Stimulated activated CD8-positive, alpha-beta memory T cell treated with anti-CD3 and anti-CD28 coated beads, Interleukin-7, amount 100 ng/mL, for 48 hours (primary cell): Measurements from ENCODE around the gene MYH9.

Source experiments
- DNase-seq, 2 donors: peaks; one replicate each; pipeline ENCODE4 v3.0.0-alpha.2; 2020; ENCODE audit warnings: low read depth in 1 of 2; ENCODE audit errors: extremely low read depth in 1 of 2

MYH9 gene

DNA sequence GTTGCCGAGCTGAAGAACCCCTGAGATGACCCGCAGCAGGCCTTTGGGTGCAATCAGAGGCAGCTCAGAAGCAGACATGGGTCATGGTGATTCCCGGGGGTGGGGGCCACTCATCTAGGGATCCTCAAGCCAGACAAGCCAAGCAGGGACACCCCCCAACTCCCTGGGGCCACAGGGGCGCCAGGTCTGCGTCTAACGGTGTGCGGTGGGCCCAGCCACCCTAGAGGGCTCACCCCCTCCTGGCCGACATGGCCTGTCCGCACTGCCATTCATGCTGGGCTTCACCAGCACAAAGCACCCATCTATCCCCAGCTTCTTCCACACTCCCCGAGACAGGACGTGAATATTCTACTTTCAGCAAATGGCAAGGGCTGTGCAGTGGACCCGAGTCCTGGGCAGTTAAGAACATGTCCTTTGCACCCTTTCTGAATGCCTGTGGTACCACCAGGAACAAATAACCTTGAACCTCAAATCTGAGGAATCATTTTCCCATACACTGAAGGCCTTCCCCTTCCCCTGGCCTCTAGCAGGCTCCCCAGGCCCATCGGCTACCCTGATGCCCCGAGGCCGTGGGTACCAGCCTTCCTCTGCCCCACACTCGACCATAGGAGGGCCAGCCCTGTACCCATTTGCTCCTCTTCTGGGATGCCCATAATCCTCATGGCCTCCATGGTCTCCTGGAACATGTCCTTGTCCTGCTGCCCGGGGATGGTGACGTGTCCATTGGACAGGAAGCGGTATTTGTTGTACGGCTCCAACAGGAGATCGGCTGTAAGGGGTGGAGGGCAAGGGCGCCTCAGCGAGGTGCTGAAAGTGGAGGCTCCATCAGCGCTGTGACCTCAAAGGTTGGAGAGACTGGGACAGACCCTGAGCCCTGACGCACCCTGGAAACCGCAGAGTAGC lies 67.9 kb downstream of the MYH9 start:
- DNase-seq: no peak

DNA sequence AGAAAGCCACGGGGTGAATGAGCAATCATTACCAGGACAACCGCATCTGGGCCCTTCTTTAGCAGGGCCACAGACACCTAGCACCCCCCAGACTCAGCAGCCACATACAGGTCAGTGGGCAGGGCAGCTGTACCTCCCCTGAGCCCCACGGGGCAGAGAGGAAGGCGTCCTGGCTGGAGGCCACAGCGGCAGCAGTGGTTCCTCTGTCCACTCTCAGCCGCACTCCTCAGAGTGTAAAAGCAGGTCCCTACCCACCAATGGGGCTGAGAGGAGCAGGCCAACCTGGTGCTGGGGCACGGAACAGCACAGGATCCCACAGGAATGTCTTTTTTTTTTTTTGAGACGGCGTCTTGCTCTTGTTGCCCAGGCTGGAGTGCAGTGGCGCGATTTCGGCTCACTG lies 69.3 kb downstream of the MYH9 start:
- DNase-seq: no peak

DNA sequence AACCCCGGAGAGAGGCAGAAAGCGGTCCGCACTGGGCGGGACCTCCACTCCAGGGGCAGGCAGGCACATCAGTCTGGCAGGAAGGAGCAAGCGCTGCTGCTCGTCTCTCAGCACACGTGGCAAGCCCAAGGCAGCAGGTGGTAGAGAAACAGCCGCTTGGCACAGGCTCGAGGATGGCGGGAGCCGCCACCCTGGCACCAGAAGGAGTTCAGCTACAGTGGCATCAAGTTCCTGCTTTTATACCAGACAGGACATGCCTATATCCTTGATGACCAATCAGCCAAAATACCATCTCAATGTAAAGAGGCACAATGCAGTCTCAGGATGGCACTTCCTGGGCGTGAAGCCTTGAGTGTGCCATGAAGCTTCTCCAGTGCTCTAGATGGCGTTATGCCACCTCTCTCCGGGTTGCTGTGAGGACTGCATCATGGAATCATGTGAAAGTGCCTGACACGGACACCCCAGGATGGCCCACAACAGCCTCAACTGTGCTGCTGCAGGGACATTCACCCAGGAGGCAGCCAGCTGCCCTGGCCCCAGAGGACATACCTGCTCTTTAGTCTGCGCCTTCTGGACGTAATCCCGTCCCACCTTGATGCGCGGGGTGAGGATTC lies 70.0 kb downstream of the MYH9 start:
- no peak for DNase-seq

DNA sequence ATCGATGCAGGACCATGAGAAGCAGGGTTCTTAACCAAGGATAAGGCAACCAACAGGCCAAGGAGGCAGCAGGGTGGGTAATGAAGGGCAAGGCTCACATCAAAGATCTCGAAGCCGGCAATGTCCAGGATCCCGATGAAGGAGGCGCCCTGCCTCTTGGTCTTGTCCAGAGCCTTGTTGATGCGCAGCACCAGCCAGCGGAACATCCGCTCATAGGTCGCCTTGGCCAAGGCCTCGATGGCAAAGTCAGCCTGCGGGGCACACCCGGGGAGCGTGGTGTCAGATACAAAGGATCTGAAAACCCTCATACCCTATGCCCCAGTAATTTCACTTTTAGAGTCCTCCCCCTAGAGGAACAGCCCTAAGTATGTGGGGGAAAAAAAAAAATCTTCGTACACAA lies 71.3 kb downstream of the MYH9 start:
- no peak for DNase-seq

DNA sequence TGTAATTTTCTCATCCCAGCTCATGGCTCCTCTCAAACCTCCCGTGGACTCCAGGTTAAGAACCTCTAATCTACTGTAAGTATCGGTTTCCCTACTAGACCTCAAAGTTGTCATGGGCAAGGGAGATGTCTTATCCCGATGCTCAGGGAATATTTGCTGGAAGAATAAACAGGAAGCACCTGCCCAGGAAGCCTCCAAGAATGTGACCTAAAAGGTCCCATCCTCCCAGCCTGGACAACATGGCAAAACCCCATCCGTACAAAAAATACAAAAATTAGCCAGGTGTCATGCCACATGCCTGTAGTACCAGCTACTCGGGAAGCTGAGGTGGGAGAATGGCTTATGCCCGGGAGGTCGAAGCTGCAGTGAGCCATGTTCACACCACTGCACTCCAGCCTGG lies 72.4 kb downstream of the MYH9 start:
- DNase-seq: no peak

DNA sequence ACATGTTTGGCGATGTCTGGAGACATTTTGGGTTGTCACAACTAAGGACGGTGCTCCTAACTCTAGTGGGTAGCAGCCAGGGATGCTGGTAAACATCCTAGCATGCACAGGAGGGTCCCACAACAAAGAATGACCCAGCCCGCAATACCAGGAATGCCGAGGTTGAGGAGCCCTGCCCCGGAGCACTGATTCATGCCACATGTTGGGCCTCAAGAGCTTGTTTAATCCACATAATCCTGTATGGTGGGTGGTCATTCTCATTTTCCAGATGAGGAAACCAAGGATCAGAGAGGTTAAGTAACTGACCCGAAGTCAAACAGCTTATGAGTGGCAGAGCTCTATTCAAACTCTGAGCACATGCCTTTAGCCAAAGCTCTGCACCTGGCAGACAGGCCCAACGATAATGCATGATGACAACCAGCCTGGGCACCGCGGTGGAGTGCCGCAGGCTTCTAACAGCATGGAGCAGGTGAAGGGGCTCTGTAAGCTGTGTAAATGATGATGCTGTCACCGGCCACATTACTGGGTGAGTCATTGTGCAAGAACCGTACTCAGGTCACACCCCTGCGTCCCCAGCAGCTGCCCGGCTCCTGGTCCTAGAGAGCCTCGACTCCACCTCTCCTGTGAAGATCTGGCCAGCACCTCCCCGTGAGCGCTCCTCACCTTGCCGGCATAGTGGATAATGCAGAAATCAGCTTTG lies 76.2 kb downstream of the MYH9 start:
- no peak for DNase-seq

DNA sequence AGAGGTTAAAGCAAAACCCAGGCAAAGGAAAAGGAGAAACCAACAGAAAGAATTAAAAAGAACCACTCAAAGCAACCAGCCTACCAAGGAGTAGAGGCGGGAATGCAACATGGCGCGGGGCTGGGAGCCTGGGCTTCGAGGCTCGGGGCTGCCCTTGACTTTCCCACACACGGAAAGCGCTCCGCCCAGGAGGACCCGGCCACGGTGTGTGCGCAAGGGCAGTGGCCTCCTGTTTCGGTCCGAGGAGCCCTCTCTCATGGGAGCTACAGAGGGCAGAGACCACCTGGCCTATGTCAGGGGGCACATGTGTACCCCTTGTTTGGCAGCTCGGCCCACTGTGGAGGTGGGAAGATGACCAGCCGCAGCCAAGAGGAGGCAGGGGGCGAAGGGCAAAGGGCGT lies 78.9 kb downstream of the MYH9 start:
- DNase-seq: no peak

DNA sequence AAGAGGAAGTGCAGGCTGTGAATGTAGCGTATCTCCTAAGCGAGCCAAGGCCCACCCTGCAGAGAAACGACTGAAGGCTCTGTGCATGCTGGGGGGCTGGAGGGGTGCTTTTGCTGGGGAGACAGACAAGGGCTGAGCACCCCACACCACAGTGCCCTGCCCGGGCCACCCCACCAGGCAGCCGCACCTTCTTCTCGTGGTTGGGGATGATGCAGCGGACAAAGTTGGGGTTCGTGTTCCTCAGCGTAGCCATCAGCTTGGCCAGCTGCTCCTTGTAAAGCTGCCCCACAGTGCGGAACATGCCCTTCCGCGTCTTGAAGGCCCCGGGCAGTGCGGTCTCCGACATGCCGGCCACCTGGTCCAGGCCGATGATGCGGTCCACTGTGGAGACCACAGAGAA lies 81.5 kb downstream of the MYH9 start:
- no peak for DNase-seq

DNA sequence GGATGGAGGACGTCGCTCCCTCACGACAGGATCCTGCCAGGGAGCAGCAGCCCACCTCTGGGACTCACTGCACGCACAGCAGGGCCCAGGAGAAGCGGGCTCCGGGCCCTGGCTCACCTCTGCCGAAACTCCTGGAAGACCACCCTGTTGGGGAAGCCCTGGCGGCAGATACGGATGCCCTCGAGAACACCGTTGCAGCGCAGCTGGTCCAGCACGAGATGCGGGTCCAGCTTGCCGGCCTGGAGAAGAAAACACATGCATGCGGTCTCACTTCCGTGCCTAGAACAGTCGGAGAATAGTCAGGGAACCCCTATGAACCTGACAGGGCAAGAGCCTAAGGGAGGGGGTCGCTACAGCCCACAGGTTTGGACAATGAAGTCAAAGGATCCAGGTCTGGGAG lies 82.0 kb downstream of the MYH9 start:
- no peak for DNase-seq

DNA sequence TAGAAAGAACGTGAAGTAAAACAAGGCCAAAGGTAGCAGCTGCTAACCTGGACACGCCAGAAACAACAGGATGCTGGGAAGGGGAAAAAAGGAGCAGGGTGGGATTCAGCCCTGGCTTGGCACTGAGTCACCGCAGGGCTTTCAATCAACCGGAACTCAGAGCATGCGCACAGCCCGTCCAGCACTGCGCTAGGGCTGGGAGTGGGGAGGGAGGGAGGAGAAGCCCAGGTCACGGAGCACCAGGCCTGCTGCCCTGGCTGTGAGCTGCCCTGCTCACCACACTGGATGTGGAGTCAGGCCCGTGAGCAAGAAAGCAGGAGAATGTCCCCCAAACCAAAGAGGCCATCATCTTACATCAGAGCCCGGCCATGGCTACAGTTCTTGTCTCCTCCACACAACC lies 83.3 kb downstream of the MYH9 start:
- no peak for DNase-seq

DNA sequence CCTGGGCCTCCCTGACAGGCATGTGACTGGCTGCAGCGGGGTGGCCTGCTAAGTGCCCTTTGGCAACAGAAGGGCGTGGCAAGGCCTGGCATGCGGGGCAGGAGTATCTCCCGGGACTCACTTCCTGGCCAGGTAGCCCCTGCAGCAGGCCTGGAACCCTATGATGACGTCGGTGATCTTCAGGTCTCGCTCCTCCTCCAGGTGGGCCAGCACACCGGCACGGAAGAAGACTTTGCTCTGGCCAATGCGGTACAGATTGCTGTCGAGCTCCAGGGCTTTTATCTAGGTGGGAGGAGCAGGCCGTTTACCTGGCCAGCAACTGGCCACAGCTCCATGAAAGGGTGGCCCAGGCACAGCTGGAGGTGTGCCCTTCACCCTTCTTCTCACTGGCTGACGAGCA lies 83.9 kb downstream of the MYH9 start:
- no peak for DNase-seq

DNA sequence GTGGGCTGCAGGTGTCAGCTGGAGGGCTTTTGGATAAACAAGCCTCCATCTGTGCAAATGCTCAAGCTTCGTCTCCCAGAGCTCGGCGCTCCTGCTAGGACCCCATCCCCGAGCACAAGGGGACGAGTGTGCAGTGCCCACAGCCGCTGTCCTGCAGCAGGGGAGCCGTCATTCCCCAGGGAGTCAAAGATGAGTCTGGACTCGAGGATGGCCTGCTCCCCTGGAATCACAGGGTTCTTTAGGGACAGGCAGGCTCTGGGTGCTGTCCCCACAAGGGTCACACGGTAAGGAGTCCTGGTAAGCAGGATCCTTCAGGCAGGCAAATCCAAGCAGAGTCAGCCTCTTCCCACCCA lies 84.7 kb downstream of the MYH9 start:
- no peak for DNase-seq

DNA sequence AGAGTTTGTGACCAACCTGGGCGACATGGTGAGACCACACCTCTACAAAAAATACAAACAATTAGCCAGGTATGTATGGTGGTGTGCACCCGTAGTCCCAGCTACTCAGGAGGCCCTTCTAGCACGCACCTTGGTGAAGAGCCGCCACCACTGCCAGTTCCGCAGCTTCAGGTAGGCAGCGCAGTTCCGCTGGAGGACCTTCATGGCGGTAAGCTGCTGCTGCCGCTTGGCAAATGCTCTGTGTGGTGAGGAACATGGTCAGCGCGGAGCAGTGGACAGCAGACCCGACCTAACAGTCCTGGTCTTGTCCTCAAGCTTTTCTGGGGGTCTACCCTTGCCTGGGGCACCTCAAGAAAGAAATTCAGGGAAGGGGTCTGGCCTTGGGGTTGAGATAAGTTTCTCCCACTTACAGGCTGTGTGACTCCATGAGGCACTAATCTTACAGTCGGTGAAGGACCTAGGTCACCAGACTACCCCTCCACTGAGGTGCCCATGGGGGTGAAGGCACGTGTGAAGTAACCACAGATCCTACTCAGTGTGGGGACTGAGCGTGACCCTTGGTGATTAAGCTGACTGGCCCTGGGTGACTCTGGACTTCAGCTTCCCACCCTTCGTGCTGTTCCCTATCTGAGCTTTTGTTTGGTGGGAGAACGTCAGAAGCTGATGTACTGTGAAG lies 85.2 kb downstream of the MYH9 start:
- DNase-seq: no peak

DNA sequence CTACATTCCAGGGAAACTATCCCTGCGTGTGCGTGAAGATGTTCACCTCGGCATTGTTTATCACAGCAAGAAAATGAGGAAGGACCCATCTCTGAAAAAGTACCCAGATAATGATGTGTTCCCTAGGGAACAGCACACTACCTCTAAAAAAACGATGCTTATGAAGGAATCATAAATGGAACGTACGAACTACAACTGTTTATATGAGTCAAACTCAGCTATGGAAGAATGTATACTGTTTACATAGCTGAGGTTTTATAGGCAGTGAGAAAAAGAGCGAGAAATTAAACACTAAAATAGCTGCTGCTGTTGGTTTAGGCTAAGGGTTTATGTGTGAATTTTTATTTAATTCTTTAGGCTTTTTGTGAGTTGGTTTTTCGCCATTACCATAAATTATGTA lies 85.9 kb downstream of the MYH9 start:
- no peak for DNase-seq

DNA sequence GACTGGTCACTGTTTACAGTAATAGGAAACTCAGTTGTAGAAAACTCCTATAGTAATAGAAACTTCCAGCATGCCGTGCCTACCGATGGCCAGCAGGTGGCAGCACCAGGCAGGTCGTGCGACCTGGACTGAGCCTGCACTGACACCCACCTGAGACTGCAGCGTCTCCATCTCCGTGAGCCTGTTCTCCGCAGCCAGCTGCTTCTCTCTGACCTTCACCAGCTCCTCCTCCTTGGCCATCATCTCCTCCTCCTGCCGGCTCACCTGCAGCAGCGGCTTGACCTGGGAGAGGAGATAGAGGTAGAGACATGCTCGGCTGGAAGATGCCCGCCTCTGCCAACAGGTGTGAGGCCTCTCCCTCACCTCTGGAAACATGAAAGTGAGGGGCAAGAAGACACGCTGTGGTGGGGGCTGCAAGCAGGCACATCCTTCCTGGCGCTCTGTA lies 86.4 kb downstream of the MYH9 start:
- DNase-seq: peak; percentile 58 to 63

DNA sequence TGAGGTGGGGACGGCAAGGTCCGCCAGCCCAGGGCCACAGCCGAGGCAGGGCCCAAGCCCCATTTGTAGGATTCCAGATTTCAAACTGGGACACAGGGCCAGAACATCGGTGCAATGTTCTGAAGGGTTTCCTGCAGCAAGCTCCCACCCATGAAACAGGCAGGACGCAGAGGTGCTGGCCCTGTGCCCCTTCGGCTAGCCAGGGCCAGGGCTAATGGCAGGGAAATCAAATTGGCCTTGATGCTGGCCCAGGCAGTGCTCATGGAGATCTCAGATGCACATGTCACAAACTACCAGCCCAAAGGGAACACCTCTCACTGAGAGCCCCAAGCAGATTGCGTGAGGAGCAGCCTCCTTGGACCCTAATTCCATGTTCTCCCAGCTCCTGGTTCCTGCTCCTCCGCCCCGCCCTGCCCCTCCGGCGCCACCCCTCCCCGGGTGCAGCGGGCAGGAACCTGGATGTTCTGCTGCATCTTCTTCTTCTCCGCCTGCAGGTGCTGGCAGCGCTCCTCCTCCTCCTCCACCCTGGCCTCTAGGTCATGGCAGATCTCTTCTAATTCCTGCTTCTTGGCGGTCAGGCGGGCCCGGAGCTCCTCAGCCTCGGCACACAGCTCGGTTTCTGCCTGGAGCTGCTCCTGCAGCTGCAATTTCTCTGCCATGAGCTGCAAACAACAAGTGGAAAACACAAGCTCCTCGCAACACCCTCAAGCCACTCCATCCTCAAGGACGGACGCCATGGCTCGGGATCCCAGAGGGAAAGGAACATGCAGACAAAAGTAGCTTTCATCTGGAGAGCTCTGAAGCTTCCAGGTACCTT lies 87.2 kb downstream of the MYH9 start:
- no peak for DNase-seq

DNA sequence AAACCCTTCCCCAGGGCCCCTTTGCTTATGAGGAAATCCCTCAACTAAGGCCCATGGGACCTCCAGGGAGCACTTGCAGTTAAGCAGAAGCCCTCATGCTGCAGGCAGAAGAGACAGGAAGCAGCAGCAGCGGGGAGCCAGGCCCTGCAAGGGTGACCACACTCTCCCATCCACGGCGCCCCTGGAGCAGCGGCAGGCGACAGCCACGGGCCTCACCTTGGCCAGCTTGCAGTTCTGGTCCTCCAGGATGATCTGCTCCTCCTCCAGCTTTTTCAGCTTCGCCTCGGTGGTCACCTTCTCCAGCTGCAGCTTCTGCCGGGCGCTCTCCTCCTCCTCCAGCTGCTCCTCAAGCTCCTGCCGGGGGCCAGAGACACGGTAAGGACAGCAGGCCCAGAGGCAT lies 87.9 kb downstream of the MYH9 start:
- DNase-seq: no peak

DNA sequence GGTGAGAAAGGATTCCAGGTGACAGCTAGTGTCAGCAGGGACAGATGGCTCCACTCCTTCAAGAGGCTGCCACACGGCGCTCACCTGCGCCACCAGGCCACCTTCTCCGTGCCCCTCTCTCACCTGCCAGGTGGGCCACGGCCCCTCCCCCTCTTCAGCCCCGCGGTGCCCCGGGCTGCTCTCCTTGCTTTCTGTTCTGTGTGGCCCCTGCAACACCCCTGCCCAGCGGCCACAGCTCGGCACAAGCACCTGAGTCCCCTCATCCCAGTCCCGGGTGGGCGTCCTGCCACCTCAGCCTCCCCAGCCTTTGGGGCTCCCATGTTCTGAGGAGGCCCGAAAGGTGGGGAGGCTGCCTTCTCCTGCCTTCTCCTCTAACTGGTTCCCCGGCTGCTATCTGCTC lies 88.5 kb downstream of the MYH9 start:
- DNase-seq: no peak

DNA sequence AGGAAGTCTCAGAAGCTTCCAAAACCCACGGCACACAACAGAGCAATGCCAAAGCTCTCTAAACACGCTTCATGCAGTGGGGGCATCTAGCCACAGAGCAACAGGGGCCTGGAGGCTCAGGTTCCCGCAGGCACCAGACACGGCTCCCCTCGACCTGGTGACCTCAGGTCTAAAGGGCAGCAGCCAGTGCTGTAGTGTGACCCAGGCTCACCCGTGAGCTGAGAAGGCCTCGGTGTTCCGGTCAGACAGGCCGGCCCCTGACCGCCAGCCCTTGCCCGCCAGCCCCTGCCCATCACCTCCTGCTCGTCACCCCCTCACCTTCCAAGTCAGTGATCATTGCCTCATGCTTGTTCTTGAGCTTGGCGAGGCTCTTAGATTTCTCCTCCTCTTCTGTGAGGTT lies 89.2 kb downstream of the MYH9 start:
- no peak for DNase-seq

DNA sequence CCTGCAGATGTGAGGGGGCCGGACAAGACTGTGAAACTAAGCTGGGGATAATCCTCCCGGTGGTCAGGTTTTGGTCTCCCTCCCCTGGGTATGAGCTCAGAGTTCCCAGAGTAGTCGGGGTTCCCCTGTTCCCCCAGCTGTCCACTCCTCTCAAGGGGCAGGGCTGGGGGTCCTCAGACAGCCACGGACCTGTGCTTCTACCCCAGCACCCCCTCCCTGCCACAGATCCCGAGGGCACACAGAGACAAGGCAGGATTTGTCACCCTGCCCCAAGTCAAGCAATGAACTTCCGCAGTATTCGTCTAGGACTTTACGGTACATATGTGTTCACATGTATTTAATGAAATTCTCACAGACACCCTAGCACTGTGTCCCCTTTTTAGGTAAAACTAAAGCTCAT lies 89.6 kb downstream of the MYH9 start:
- DNase-seq: no peak

DNA sequence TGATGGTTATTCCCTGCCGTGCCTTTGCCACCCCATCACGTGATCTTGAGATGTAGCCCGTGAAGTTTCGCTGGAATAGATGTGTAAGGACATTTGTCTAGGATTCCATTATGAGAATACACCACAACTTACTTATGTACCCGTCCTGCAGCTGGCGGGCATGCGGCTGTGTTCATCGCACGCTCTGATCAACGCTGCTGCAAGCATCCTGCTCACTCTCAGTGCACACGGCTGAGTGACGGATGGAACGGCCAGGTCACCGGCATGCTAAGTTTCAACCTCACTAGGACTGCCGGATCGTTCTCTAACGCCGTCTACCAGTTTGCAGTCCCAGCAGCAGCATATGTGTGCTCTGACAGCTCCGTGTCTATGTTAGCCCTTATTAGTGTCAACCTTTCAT lies 90.2 kb downstream of the MYH9 start:
- DNase-seq: no peak
